Central memory CD4-positive, alpha-beta T cell (primary cell): ENCODE measurements around the gene OTOR.

Experiments
- DNase-seq: peaks from one replicate; pipeline ENCODE4 v3.0.0; 2022

The OTOR gene

GRCh38 chr20:16752082-16752481 lies 3.9 kb downstream of the OTOR start:
- no peak for DNase-seq

- no peak for DNase-seq
Measured at GRCh38 chr20:16752901-16753300, 4.7 kb downstream of the OTOR start.

- DNase-seq = no peak
Measured at GRCh38 chr20:16758454-16759180, 10.5 kb downstream of the OTOR start.

- DNase-seq = no peak
Measured at GRCh38 chr20:16759181-16759563, 11.0 kb downstream of the OTOR start.

GRCh38 chr20:16760431-16761304 lies 12.5 kb downstream of the OTOR start:
- no peak for DNase-seq

- DNase-seq = peak; percentile 44
Measured at GRCh38 chr20:16761305-16761829, 13.2 kb downstream of the OTOR start.

GRCh38 chr20:16764560-16764959 lies 16.4 kb downstream of the OTOR start:
- DNase-seq = no peak

GRCh38 chr20:16771213-16771612 lies 23.1 kb downstream of the OTOR start:
- no peak for DNase-seq

GRCh38 chr20:16775961-16776360 lies 27.8 kb downstream of the OTOR start:
- DNase-seq = no peak

GRCh38 chr20:16777126-16777525 lies 29.0 kb downstream of the OTOR start:
- no peak for DNase-seq

GRCh38 chr20:16778159-16778558 lies 30.0 kb downstream of the OTOR start:
- no peak for DNase-seq

GRCh38 chr20:16781496-16781895 lies 33.3 kb downstream of the OTOR start:
- DNase-seq = no peak

GRCh38 chr20:16785226-16785625 lies 37.1 kb downstream of the OTOR start:
- no peak for DNase-seq
